ENCODE results near the gene RSPO1.

DNA sequence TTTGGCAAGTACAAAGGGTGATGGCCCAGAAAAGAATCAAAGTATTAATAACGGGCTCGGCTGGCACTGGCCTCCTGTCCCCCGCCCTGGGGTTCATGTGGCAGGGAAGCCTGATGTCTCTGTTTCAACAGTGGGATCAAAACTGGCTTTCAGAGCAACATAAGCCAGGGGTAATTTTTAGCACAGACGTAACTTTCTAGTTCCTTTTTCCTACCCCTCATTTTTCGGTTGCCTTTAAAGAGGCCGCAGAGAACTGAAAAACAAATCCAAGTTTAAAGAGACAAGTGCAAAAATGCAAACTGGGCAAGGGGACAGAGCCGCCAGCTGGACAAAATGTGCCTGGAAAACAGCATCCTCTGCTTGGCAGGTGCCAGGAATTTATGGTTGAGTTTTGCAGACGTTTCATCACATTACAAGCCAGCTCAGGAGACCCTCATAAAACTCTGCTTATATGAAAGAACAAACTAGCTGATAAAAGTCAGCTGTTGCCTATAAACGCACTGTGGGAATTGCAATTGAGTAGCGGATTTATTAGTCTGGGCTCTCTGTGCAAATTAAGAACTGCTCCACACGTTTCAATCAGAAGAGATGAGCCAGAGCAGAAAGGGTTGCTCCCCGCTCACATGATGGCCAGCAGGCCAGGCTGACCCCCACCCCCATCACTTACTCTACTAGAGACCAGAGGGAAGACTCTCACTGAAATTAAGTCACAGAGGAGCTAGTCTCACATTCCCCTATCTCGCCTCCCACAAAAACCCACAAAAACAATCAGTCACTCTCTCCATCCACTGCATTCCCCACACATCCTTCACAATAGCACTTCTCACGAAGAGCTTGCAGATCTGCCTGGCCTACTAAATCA lies 41.8 kb upstream of the RSPO1 start:
- TF ChIP-seq SIN3A (IDR thresholded peaks at IDR 0.05; ENCODE audit: borderline replicate concordance, insufficient read depth, low read length), result no peak
- TF ChIP-seq TAF1 (IDR thresholded peaks at IDR 0.05; ENCODE audit: borderline replicate concordance, insufficient read depth, low read length), result no peak
